Right ventricle myocardium inferior (tissue), 1 donor: ENCODE results near the gene PLD1. TPM values are rescaled to one million over a fixed set of nuclear protein-coding genes. Genes with fewer than 3 reads are reported as not detected.
"Not testable (repeated sequence)": the region's sequence is repeated elsewhere in the genome, so short reads cannot be mapped to it uniquely, and the experiment has no call there.

Experiments
- ATAC-seq: fragments of 200-7000 bp; cut with Tn5 transposase; one replicate; pipeline ENCODE4 v1.9.1; 2020; ENCODE audit warnings: mild to moderate bottlenecking, moderate library complexity
- DNase-seq: peaks from one replicate; pipeline ENCODE4 v3.0.0; 2021; ENCODE audit errors: missing footprints
- intact Hi-C: fragments of 100-400 bp; cut with DNase I; formaldehyde crosslinking; loops from one replicate; pipeline ENCODE4 v1.11.0; 2022
- total RNA-seq: library from RNA; stranded (reverse); fragmentation: NEBNext Ultra II Directional; extraction: Animal tissue kit (Norgen Biotek cat#: 25700); gene quantifications from one replicate; pipeline ENCODE4 v1.2.1, GENCODE V29; 2021
- donor health status: DM: no; HTN: yes; CAD: no; lungs with severe emphysema.

The PLD1 gene
- total RNA-seq, 1 donor from 2014 or later, result 78.0 TPM

GRCh38 chr3:171757361-171758034 is 52.8 kb downstream of the PLD1 start:
- intact Hi-C loops, result no loop called here
- DNase-seq (no peak), ATAC-seq (no peak)

- ATAC-seq (no peak), DNase-seq (no peak)
- intact Hi-C loops, result no loop called here
These were observed 54.6 kb downstream of the PLD1 start for GRCh38 chr3:171755656-171756055.

- ATAC-seq (no peak), DNase-seq (no peak)
- intact Hi-C loops, result no loop called here
These were observed 55.2 kb downstream of the PLD1 start for GRCh38 chr3:171755015-171755589.

- ATAC-seq (no peak), DNase-seq (no peak)
- intact Hi-C loops, result loop anchor here (2.0 kb wide), 1 partner anchor 13 kb away; no protein-coding TSS in a partner anchor
These were observed 56.4 kb downstream of the PLD1 start for GRCh38 chr3:171753665-171754408.

- peak; percentile 51 for DNase-seq
- peak; percentile 69 for ATAC-seq
- intact Hi-C loops, result loop anchor here (2.0 kb wide), 1 partner anchor 14 kb away; no protein-coding TSS in a partner anchor
These were observed 57.2 kb downstream of the PLD1 start for GRCh38 chr3:171753025-171753472.

- no peak for ATAC-seq
- DNase-seq, result no peak
- intact Hi-C loops, result loop anchor here (2.0 kb wide), 1 partner anchor 14 kb away; no protein-coding TSS in a partner anchor
These were observed 58.0 kb downstream of the PLD1 start for GRCh38 chr3:171752329-171752728.

GRCh38 chr3:171749124-171749523 is 61.2 kb downstream of the PLD1 start:
- intact Hi-C loops, result no loop called here
- no peak for DNase-seq
- no peak for ATAC-seq

- no peak for DNase-seq
- peak; percentile 57 for ATAC-seq
- intact Hi-C loops, result no loop called here
These were observed 62.0 kb downstream of the PLD1 start for GRCh38 chr3:171748064-171748924.

- ATAC-seq, result peak; percentile 25
- DNase-seq, result no peak
- intact Hi-C loops, result loop anchor here (2.0 kb wide), 1 partner anchor 105 kb away; no protein-coding TSS in a partner anchor
These were observed 62.9 kb downstream of the PLD1 start for GRCh38 chr3:171747223-171747920.

GRCh38 chr3:171746320-171747222 is 63.7 kb downstream of the PLD1 start:
- DNase-seq, result peak; percentile 53
- intact Hi-C loops, result loop anchor here (2.0 kb wide), 1 partner anchor 104 kb away; no protein-coding TSS in a partner anchor

GRCh38 chr3:171745577-171746319 is 64.5 kb downstream of the PLD1 start:
- DNase-seq (peak; percentile 48), ATAC-seq (peak; percentile 48)
- intact Hi-C loops, result loop anchor here (2.0 kb wide), 1 partner anchor 103 kb away; no protein-coding TSS in a partner anchor

More at GRCh38 chr3:171746320-171747222, 63.7 kb downstream of the PLD1 start:
- ATAC-seq, result not testable (repeated sequence)

- no peak for ATAC-seq
- DNase-seq, result no peak
- intact Hi-C loops, result loop anchor here (5.0 kb wide), 1 partner anchor 57 kb away; no protein-coding TSS in a partner anchor
These were observed 66.0 kb downstream of the PLD1 start for GRCh38 chr3:171744158-171744741.

- ATAC-seq, result no peak
- intact Hi-C loops, result loop anchor here (5.0 kb wide), 1 partner anchor 56 kb away; no protein-coding TSS in a partner anchor
- no peak for DNase-seq
These were observed 66.7 kb downstream of the PLD1 start for GRCh38 chr3:171743327-171744157.

GRCh38 chr3:171741377-171741776 is 68.9 kb downstream of the PLD1 start:
- ATAC-seq, result no peak
- intact Hi-C loops, result loop anchor here (5.0 kb wide), 1 partner anchor 54 kb away; no protein-coding TSS in a partner anchor

GRCh38 chr3:171736556-171736955 is 73.7 kb downstream of the PLD1 start:
- intact Hi-C loops, result loop anchor here (5.0 kb wide), 1 partner anchor 36 kb away; no protein-coding TSS in a partner anchor
- no peak for DNase-seq
- ATAC-seq, result no peak

More at GRCh38 chr3:171741377-171741776, 68.9 kb downstream of the PLD1 start:
- no peak for DNase-seq
